Mammary epithelial cell (primary cell): ENCODE data around the gene B3GNT5.

Source experiments
- CTCF ChIP-seq, 2 donors: IDR thresholded peaks in 1 of 2; conservative IDR thresholded peaks in 1 of 2; 2 replicates each; pipeline ENCODE4 v1.5.1; 2011 to 2012; ENCODE audit warnings: inconsistent platforms in 2 of 2, low read length in 2 of 2, mild to moderate bottlenecking in 2 of 2, control low read depth in 1 of 2, low read depth in 1 of 2; ENCODE audit not compliant: insufficient read depth in 1 of 2; ENCODE audit errors: extremely low read depth in 1 of 2
- EZH2 ChIP-seq: IDR thresholded peaks from 2 replicates; pipeline ENCODE4 v1.6.1; 2012; ENCODE audit warnings: low read length, inconsistent platforms, borderline replicate concordance

- TF ChIP-seq CTCF (conservative IDR thresholded peaks at IDR 0.05 in 1 of 2, IDR thresholded peaks at IDR 0.05 in 1 of 2; ENCODE audit: extremely low read depth in 1 of 2, insufficient read depth in 1 of 2, low read depth in 1 of 2, low read length in 2 of 2) (no peak), EZH2 (no peak)
Measured at GRCh38 chr3:183264268-183264667, 11.2 kb downstream of the B3GNT5 start.
